NOMO-1 treated with dmso at 0.1 percent for 144 hours (cell line): ENCODE measurements around the gene RAI14.

ENCODE experiments used
- DNase-seq: peaks from one replicate; lab custom pipeline; 2025; ENCODE audit not compliant: unreplicated experiment; lab: John Stamatoyannopoulos, UW

The RAI14 gene

GRCh38 chr5:34639852-34640626 lies 16.1 kb upstream of the RAI14 start:
- DNase-seq: no peak

- DNase-seq: no peak
Measured at GRCh38 chr5:34648039-34648839, 7.9 kb upstream of the RAI14 start.

GRCh38 chr5:34648840-34649158 lies 7.3 kb upstream of the RAI14 start:
- DNase-seq: no peak

- DNase-seq: no peak
Measured at GRCh38 chr5:34651791-34652190, 4.3 kb upstream of the RAI14 start.

- DNase-seq: no peak
Measured at GRCh38 chr5:34652466-34652865, 3.7 kb upstream of the RAI14 start.

GRCh38 chr5:34652914-34653313 lies 3.2 kb upstream of the RAI14 start:
- no peak for DNase-seq

- DNase-seq: no peak
Measured at GRCh38 chr5:34653708-34654107, 2.4 kb upstream of the RAI14 start.

GRCh38 chr5:34655354-34655991 lies 655 bp upstream of the RAI14 start:
- peak; percentile 57 for DNase-seq

- DNase-seq: no peak
Measured at GRCh38 chr5:34656700-34657273, 659 bp downstream of the RAI14 start.

GRCh38 chr5:34657274-34657921 lies 1.3 kb downstream of the RAI14 start:
- DNase-seq: peak; percentile 12

- DNase-seq: no peak
Measured at GRCh38 chr5:34657988-34658387, 1.9 kb downstream of the RAI14 start.

- no peak for DNase-seq
Measured at GRCh38 chr5:34659168-34659567, 3.0 kb downstream of the RAI14 start.

- DNase-seq: peak; percentile 8
Measured at GRCh38 chr5:34660444-34660843, 4.3 kb downstream of the RAI14 start.

GRCh38 chr5:34663771-34664496 lies 7.8 kb downstream of the RAI14 start:
- no peak for DNase-seq

GRCh38 chr5:34666392-34667080 lies 10.4 kb downstream of the RAI14 start:
- no peak for DNase-seq

- DNase-seq: no peak
Measured at GRCh38 chr5:34667705-34668104, 11.6 kb downstream of the RAI14 start.

- DNase-seq: no peak
Measured at GRCh38 chr5:34669931-34670516, 13.9 kb downstream of the RAI14 start.

- DNase-seq: no peak
Measured at GRCh38 chr5:34672196-34672595, 16.1 kb downstream of the RAI14 start.

- no peak for DNase-seq
Measured at GRCh38 chr5:34673463-34674125, 17.5 kb downstream of the RAI14 start.
